Measurements from ENCODE around the gene ZBTB48.

The ZBTB48 gene

GRCh38 chr1:6621429-6622391, 41.9 kb downstream of the ZBTB48 start:
- DNase-seq (ENCODE audit: low read depth) = no peak
- TF ChIP-seq CTCF (IDR thresholded peaks at IDR 0.05; ENCODE audit: low read depth, low read length, missing control alignments) = no peak
- in situ Hi-C loops (cut with HindIII; ENCODE audit: low sequenced_read_pairs) = no loop called here
- no peak overlapping the region for H3K4me3 ChIP-seq (ENCODE audit: low read depth, low read length)

GRCh38 chr1:6622396-6623152, 42.8 kb downstream of the ZBTB48 start:
- in situ Hi-C loops (cut with HindIII; ENCODE audit: low sequenced_read_pairs) = no loop called here
- no peak overlapping the region for H3K4me3 ChIP-seq (ENCODE audit: low read depth, low read length)
- no peak for TF ChIP-seq CTCF (IDR thresholded peaks at IDR 0.05; ENCODE audit: low read depth, low read length, missing control alignments)
- DNase-seq (ENCODE audit: low read depth) = no peak

GRCh38 chr1:6623269-6623965, 43.6 kb downstream of the ZBTB48 start:
- in situ Hi-C loops (cut with HindIII; ENCODE audit: low sequenced_read_pairs) = no loop called here

GRCh38 chr1:6624710-6625583, 45.2 kb downstream of the ZBTB48 start, which contains the start of gene THAP3:
Gene THAP3, plus strand, starts transcription at chr1:6624868. Its CDS starts 351 bp downstream, at chr1:6625219.
- in situ Hi-C loops (cut with HindIII; ENCODE audit: low sequenced_read_pairs) = no loop called here
- peak; percentile 48 for DNase-seq (ENCODE audit: low read depth)

More at GRCh38 chr1:6623269-6623965, 43.6 kb downstream of the ZBTB48 start:
- TF ChIP-seq CTCF (IDR thresholded peaks at IDR 0.05; ENCODE audit: low read depth, low read length, missing control alignments) = no peak
- H3K4me3 ChIP-seq (ENCODE audit: low read depth, low read length) = no peak overlapping the region
- DNase-seq (ENCODE audit: low read depth) = no peak

GRCh38 chr1:6625584-6626149, 45.9 kb downstream of the ZBTB48 start:
- no peak for TF ChIP-seq CTCF (IDR thresholded peaks at IDR 0.05; ENCODE audit: low read depth, low read length, missing control alignments)
- peak overlapping the region; percentile 69 for H3K4me3 ChIP-seq (ENCODE audit: low read depth, low read length)
- in situ Hi-C loops (cut with HindIII; ENCODE audit: low sequenced_read_pairs) = no loop called here
- DNase-seq (ENCODE audit: low read depth) = no peak

More at GRCh38 chr1:6624710-6625583, 45.2 kb downstream of the ZBTB48 start, which contains the start of gene THAP3:
- H3K4me3 ChIP-seq (ENCODE audit: low read depth, low read length) = peak within 1 kb of the TSS; percentile 69
- TF ChIP-seq CTCF (IDR thresholded peaks at IDR 0.05; ENCODE audit: low read depth, low read length, missing control alignments) = no peak
